OCI-LY3 (cell line): ENCODE results near the gene ZFP92.

Experiments
- EZH2phosphoT487 ChIP-seq: fragments of 200-600 bp; shearing (Covaris generic); IDR thresholded peaks from 2 replicates; pipeline ENCODE4 v1.6.1; 2018; ENCODE audit warnings: antibody characterized with exemption, mixed run types, low read depth
- TF ChIP-seq, protein P1 (sequence below): fragments of 200-600, 300-600 bp; sonication (generic); IDR thresholded peaks from 2 replicates; pipeline ENCODE4 v1.5.1; 2014; ENCODE audit warnings: antibody characterized with exemption, low read length, low read depth

DNA sequence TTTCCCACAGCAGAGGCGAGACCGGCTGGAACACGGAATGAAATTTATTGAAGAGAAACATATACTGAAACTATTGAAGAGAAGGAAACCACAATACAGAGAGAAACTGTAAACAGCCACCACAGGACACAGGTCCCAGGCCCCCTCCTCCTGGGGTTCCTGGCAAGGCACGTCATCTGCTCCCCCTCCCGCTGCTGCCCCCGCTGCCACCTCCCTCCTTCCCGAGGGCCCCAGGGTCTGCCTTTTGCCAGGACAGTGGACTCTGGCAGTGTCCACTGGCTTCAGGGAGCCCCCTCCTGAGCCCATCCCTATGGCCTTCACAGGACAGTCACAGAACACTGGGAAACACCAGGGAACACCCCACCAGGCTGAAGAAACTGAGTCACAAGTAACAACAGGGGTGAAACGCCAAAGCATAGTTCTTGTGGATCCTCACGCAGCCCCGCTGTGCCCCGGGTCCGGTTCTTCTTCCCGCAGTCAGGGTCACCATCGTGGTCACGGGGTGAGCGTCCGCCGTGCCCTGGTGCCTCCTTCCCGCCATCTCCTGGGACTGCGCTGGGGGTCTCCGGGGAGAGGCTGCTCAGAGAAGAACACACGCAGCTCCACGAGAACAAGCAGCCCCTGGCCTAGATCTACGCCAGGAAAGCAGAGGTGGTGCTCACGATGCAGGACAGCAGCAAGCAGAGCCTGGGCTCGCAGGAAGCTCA, 15.5 kb upstream of the ZFP92 start:
- TF ChIP-seq, protein P1, sequence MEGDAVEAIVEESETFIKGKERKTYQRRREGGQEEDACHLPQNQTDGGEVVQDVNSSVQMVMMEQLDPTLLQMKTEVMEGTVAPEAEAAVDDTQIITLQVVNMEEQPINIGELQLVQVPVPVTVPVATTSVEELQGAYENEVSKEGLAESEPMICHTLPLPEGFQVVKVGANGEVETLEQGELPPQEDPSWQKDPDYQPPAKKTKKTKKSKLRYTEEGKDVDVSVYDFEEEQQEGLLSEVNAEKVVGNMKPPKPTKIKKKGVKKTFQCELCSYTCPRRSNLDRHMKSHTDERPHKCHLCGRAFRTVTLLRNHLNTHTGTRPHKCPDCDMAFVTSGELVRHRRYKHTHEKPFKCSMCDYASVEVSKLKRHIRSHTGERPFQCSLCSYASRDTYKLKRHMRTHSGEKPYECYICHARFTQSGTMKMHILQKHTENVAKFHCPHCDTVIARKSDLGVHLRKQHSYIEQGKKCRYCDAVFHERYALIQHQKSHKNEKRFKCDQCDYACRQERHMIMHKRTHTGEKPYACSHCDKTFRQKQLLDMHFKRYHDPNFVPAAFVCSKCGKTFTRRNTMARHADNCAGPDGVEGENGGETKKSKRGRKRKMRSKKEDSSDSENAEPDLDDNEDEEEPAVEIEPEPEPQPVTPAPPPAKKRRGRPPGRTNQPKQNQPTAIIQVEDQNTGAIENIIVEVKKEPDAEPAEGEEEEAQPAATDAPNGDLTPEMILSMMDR = no peak
- no peak for TF ChIP-seq EZH2phosphoT487
